Measurements from ENCODE around the gene PCDHGA7.
"Not testable (repeated sequence)": the region's sequence is repeated elsewhere in the genome, so short reads cannot be mapped to it uniquely, and the experiment has no call there.

PCDHGA7 gene

GRCh38 chr5:141375444-141376155 is 6.9 kb upstream of the PCDHGA7 start:
- DNase-seq (ENCODE audit: low spot score in 2 of 2); H3K27ac Mint-ChIP-seq; H3K9me3 Mint-ChIP-seq; ATAC-seq (ENCODE audit: low read depth); H3K4me1 Mint-ChIP-seq; H3K36me3 Mint-ChIP-seq; H3K4me3 Mint-ChIP-seq: not testable (repeated sequence)
- H3K27me3 Mint-ChIP-seq = peaks cover 11% of the 10 kb centered on the region

- no peak overlapping the region for H3K27ac Mint-ChIP-seq
- DNase-seq (ENCODE audit: low spot score in 2 of 2) = no peak
- H3K4me3 Mint-ChIP-seq = no peak overlapping the region
- peaks cover 3% of the 10 kb centered on the region for H3K36me3 Mint-ChIP-seq
- ATAC-seq (ENCODE audit: low read depth) = no peak
- H3K9me3 Mint-ChIP-seq = peaks cover 7% of the 10 kb centered on the region
- H3K4me1 Mint-ChIP-seq = no peaks in the 10 kb centered on the region
- H3K27me3 Mint-ChIP-seq = peaks cover 21% of the 10 kb centered on the region
Observed at GRCh38 chr5:141383345-141383744, 803 bp downstream of the PCDHGA7 start.

GRCh38 chr5:141384471-141385267 is 2.1 kb downstream of the PCDHGA7 start:
- ATAC-seq (ENCODE audit: low read depth) (no peak), DNase-seq (ENCODE audit: low spot score in 2 of 2) (no peak)
- peaks cover 21% of the 10 kb centered on the region for H3K27me3 Mint-ChIP-seq
- no peaks in the 10 kb centered on the region for H3K4me1 Mint-ChIP-seq
- H3K4me3 Mint-ChIP-seq = no peak overlapping the region
- H3K27ac Mint-ChIP-seq = no peak overlapping the region
- peaks cover 6% of the 10 kb centered on the region for H3K9me3 Mint-ChIP-seq
- no peaks in the 10 kb centered on the region for H3K36me3 Mint-ChIP-seq

GRCh38 chr5:141387557-141388311 is 5.2 kb downstream of the PCDHGA7 start, which contains the start of gene PCDHGB4:
Gene PCDHGB4, plus strand, starts transcription at chr5:141387698. Its CDS starts 187 bp downstream, at chr5:141387885.
- not testable (repeated sequence) for H3K4me1 Mint-ChIP-seq, H3K36me3 Mint-ChIP-seq, H3K27ac Mint-ChIP-seq, H3K9me3 Mint-ChIP-seq
- peak; percentile 58 for ATAC-seq (ENCODE audit: low read depth)
- DNase-seq (ENCODE audit: low spot score in 2 of 2) = peak in 1 of 2 donors; percentile 16
- Mint-ChIP-seq H3K27me3 (peaks cover 21% of the 10 kb centered on the region), H3K4me3 (peak within 1 kb of the TSS; percentile 34)

- Mint-ChIP-seq H3K36me3 (peaks cover 5% of the 10 kb centered on the region), H3K9me3 (peaks cover 4% of the 10 kb centered on the region), H3K27ac (no peak overlapping the region), H3K27me3 (peaks cover 18% of the 10 kb centered on the region), H3K4me3 (no peak overlapping the region), H3K4me1 (peaks cover 2% of the 10 kb centered on the region)
- DNase-seq (ENCODE audit: low spot score in 2 of 2) (no peak), ATAC-seq (ENCODE audit: low read depth) (no peak)
Observed at GRCh38 chr5:141388661-141389060, 6.1 kb downstream of the PCDHGA7 start.

- no peak for ATAC-seq (ENCODE audit: low read depth)
- H3K27ac Mint-ChIP-seq = no peak overlapping the region
- H3K36me3 Mint-ChIP-seq = peaks cover 5% of the 10 kb centered on the region
- H3K4me3 Mint-ChIP-seq = no peak overlapping the region
- peaks cover 21% of the 10 kb centered on the region for H3K27me3 Mint-ChIP-seq
- DNase-seq (ENCODE audit: low spot score in 2 of 2) = no peak
- peaks cover 8% of the 10 kb centered on the region for H3K9me3 Mint-ChIP-seq
- H3K4me1 Mint-ChIP-seq = peaks cover 2% of the 10 kb centered on the region
Observed at GRCh38 chr5:141389153-141390042, 6.9 kb downstream of the PCDHGA7 start.

GRCh38 chr5:141392429-141393198 is 10.1 kb downstream of the PCDHGA7 start, which contains the start of gene PCDHGA8:
Gene PCDHGA8, plus strand, starts transcription at chr5:141392633. Its CDS starts 181 bp downstream, at chr5:141392814.
- DNase-seq (ENCODE audit: low spot score in 2 of 2) = no peak
- H3K27me3 Mint-ChIP-seq = peaks cover 21% of the 10 kb centered on the region
- peaks cover 5% of the 10 kb centered on the region for H3K36me3 Mint-ChIP-seq
- H3K27ac Mint-ChIP-seq = no peak within 1 kb of the TSS
- no peak for ATAC-seq (ENCODE audit: low read depth)
- H3K4me3 Mint-ChIP-seq = no peak within 1 kb of the TSS
- peaks cover 8% of the 10 kb centered on the region for H3K9me3 Mint-ChIP-seq
- peaks cover 2% of the 10 kb centered on the region for H3K4me1 Mint-ChIP-seq

- no peak overlapping the region for H3K27ac Mint-ChIP-seq
- peaks cover 8% of the 10 kb centered on the region for H3K9me3 Mint-ChIP-seq
- no peak overlapping the region for H3K4me3 Mint-ChIP-seq
- peaks cover 5% of the 10 kb centered on the region for H3K36me3 Mint-ChIP-seq
- peaks cover 21% of the 10 kb centered on the region for H3K27me3 Mint-ChIP-seq
- peaks cover 2% of the 10 kb centered on the region for H3K4me1 Mint-ChIP-seq
- DNase-seq (ENCODE audit: low spot score in 2 of 2) (no peak), ATAC-seq (ENCODE audit: low read depth) (no peak)
Observed at GRCh38 chr5:141393267-141393666, 10.7 kb downstream of the PCDHGA7 start.

GRCh38 chr5:141394401-141395187 is 12.1 kb downstream of the PCDHGA7 start:
- not testable (repeated sequence) for DNase-seq (ENCODE audit: low spot score in 2 of 2); H3K9me3 Mint-ChIP-seq; H3K4me1 Mint-ChIP-seq; H3K4me3 Mint-ChIP-seq; ATAC-seq (ENCODE audit: low read depth); H3K27ac Mint-ChIP-seq; H3K36me3 Mint-ChIP-seq
- H3K27me3 Mint-ChIP-seq = peaks cover 18% of the 10 kb centered on the region

GRCh38 chr5:141397756-141398551 is 15.4 kb downstream of the PCDHGA7 start, which contains the start of gene PCDHGB5:
Gene PCDHGB5, plus strand, starts transcription at chr5:141397947. Its CDS starts 181 bp downstream, at chr5:141398128.
- not testable (repeated sequence) for H3K36me3 Mint-ChIP-seq, H3K27ac Mint-ChIP-seq, H3K9me3 Mint-ChIP-seq, H3K4me1 Mint-ChIP-seq
- H3K4me3 Mint-ChIP-seq = peak within 1 kb of the TSS; percentile 68
- peaks cover 18% of the 10 kb centered on the region for H3K27me3 Mint-ChIP-seq
- ATAC-seq (ENCODE audit: low read depth) = peak; percentile 77
- DNase-seq (ENCODE audit: low spot score in 2 of 2) = peak in 1 of 2 donors; percentile 33

GRCh38 chr5:141398608-141399007 is 16.1 kb downstream of the PCDHGA7 start:
- Mint-ChIP-seq H3K36me3 (peaks cover 4% of the 10 kb centered on the region), H3K4me1 (no peaks in the 10 kb centered on the region), H3K4me3 (no peak overlapping the region), H3K27me3 (peaks cover 18% of the 10 kb centered on the region), H3K27ac (no peak overlapping the region), H3K9me3 (peaks cover 9% of the 10 kb centered on the region)
- DNase-seq (ENCODE audit: low spot score in 2 of 2) (no peak), ATAC-seq (ENCODE audit: low read depth) (no peak)
